Renal pelvis (tissue), 12 donors: Measurements from ENCODE around the gene CARMIL3. TPM values are rescaled to one million over a fixed set of nuclear protein-coding genes. Genes with fewer than 3 reads are reported as not detected.
"Not testable (repeated sequence)": the region's sequence is repeated elsewhere in the genome, so short reads cannot be mapped to it uniquely, and the experiment has no call there.

Source experiments
- DNase-seq: peaks from one replicate; pipeline ENCODE4 v3.0.0-alpha.2; 2013
- long read RNA-seq, 16 experiments: transcript quantifications; one replicate each; lab custom pipeline, GENCODE V29; 2026
- polyA plus RNA-seq, 3 donors: library from polyadenylated mRNA; unstranded; fragments of 120-200 nt; gene quantifications; one replicate each; pipeline ENCODE4 v1.2.1, GENCODE V29; 2013; ENCODE audit not compliant: insufficient read length in 3 of 3

CARMIL3 gene
- 1 to 10 TPM; 2.2 to 2.4 (median 2.4) TPM for polyA plus RNA-seq
- long read RNA-seq, donor 1, result 0 reads
- long read RNA-seq, donor 2, result 0 reads
- long read RNA-seq, donor 3, result 0 reads
- long read RNA-seq, donor 4, result 0 reads
- long read RNA-seq, donor 5, result 0 reads
- long read RNA-seq, donor 6, result 0 reads
- long read RNA-seq, donor 7, result 0 reads
- long read RNA-seq, donor 8, result 0 reads
- long read RNA-seq, donor 9, result 0 reads
- long read RNA-seq, donor 10, result 0 reads
- long read RNA-seq, donor 11, result 0 reads
- long read RNA-seq, donor 12, result 0 reads
- long read RNA-seq, donor 13, result 0 reads
- long read RNA-seq, donor 14, result 0 reads
- long read RNA-seq, donor 15, result 0 reads
- long read RNA-seq, donor 16, result 0 reads

- DNase-seq, result peak; percentile 57
These were observed at the start of gene CARMIL3 for GRCh38 chr14:24051789-24052655. Gene CARMIL3 (plus strand): TSS chr14:24052009. CDS start chr14:24052154, 145 bp downstream.

DNA sequence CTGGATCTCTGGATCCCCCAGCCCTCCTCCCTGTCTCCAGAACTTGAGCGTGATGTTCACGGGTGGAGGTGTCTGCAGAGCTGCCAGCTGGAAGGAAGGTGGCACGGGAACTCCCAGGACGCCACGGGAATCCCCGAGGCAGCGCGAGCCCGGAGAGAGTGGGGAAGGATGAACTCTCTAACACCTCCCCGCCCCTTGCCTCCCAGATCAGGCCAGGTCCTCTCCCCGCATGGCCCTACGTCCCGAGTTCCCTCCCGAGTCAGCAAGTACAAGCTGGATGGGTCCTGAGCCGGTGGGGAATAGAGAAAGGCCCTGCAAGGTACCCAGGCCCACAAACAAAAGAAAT, 45.4 kb upstream of the CARMIL3 start:
- not testable (repeated sequence) for DNase-seq

DNA sequence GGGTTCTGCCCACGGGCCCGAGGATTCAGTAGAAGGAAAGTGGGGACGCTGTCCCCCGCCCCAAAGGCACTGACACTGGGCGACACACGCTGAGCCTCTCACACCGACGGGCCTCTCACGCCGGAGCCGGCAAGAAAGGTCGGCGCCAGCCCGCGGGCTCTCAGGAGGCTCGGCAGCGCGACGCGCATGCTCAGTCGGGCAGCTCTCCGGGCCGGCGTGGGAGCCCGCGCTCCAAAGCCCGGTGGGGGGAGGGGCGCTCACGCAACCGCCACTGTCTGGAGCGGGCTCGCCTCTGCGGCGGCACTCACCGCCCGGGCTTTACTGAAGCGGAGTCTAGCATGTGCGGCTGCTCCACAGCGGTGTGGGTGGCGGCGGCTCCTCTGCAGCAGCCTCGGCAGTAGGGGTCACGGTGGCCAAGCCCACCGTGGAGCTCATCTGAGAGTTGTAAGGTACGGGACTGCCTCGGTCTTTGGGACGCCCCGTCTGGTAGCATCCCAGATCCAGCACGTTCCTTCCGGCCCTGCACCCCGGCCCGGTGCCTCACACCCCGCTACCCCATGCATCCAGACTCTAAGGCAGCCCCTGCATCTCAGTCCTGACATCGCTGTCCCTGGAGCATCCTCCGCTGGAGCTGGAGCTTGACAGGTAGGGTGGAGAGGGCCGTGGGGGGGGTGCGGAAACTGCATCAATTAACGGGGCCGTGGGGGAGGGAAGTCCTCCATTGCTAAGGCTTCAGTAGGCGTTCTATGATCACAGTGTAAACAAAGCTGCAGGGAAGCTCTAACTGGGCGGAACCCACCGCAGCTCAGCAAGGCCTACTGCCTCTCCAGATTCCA, 44.8 kb upstream of the CARMIL3 start:
- DNase-seq, result peak; percentile 42

DNA sequence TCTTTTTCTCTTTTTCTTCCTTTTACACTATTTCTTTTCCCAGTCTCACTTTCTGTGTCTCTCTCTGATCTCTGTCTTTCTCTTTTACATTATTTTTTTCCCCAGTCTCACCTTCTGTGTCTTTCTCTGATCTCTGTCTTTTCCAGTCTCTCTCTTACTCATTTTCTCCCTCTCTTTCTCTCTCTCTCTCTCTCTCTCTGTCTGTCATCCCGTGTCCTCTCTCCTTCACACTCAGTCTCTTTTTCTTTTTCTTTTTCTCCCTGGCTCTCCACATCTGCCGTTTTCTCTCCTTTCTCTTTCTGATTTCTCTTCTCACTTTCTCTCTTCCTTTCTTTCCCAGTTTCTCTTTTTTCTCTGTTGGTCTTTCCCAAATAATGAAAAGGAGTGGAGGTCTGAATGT, 40.8 kb upstream of the CARMIL3 start:
- no peak for DNase-seq

DNA sequence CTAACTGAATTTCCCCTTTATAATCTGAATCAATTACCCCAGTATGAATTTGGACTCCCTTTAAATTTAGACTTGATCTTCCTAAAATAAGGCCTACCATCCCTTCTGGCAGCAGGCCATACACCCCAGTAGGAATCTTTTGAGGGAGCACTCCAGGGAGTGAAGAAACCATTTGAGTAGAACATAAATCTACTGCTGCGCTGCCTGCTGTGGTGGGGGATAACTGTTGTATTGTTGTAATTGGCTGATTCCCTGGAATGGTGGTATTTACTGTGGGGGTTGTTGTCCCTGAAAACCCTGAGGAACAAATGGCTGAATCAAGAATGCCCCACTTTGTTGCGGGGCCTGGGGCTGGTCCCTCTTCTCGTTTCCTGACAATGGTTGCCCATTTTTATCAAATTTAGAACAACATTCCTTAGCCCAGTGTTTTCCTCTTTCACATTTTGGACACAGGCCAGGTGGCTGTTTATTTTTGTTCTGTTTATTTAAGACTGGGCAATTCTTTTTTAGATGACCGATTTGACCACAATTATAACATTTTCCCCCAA, 39.0 kb upstream of the CARMIL3 start:
- DNase-seq, result not testable (repeated sequence)

DNA sequence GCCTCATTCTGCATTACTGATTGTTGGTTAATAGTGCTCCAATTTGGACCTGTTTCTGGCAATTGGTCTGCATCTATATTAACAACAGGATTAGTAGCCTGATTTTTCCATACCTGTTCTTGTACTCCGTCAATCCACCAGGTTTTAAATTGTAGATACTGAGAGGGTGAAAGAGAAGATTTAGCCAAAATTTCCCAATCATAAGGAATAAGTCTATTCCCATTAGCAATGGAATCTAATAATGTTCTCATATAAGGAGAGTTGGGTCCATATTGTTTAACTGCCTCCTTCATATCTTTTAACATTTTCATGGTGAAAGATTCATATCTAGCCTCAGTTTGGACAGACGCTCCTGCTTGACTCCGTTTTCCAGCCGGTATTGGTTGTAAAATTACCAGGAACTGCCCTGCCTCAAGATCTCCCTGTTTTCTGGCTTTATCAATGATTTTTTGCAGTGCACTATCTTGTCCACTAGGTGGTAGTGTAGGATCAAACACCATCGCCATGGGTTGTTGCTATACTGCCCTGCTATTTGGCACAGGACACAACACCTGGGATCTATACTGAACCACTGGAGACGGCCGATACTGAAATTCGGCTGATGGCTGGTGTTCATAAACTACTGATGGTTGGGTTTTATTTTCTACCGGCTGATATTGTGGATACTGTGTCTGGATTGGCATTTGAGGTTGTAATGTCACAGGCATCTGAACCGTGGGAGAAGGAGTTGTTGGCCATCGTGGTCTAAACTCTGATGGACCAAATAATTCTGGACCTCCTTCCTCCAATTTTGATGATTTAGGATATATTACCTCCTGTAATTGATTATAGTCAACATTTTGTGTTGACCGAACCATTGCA, 37.9 kb upstream of the CARMIL3 start:
- peak; percentile 65 for DNase-seq

DNA sequence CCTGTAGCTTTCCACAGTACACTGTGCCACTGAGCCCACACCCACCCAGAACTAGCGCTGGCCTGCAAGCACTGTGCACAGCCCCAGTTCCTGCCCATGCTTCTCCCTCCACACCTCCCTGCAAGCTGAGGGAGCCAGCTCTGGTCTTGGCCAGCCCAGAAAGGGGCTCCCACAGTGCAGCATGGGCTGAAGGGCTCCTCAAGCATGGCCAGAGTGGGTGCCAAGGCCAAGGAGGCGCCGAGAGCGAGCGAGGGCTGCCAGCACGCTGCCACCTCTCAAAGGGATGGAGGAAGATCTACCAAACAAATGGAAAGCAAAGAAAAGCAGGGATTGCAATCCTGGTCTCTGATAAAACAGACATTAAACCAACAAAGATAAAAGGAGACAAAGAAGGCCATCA, 36.1 kb upstream of the CARMIL3 start:
- DNase-seq, result not testable (repeated sequence)

DNA sequence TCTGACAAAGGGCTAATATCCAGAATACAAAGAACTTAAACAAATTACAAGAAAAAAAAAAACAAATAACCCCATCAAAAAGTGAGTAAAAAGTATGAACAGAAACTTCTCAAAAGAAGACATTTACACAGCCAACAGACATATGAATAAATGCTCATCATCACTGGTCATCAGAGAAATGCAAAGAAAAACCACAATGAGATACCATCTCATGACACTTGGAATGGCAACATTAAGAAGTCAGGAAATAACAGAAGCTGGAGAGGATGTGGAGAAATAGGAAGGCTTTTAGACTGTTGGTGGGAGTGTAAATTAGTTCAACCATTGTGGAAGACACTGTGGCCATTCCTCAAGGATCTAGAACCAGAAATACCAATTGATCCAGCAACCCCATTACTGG, 32.8 kb upstream of the CARMIL3 start:
- not testable (repeated sequence) for DNase-seq

DNA sequence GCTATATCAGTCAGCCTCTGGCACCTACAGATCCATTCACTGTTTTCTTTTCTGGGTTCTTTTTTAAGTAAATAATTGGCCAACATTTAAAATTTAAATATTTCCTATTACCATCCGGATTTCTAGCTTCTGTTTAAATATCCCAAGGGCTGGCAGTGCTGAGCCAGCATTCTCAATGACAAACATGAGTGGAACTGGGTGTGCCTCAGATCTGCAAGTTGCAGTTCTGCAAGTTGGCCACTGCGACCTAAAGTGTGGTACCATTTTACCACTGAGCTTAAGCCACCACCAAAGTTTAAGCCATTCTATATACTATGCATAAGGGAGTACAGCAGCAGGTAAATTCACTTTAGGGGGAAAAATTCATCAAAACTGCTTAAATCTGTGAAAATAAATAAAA, 31.9 kb upstream of the CARMIL3 start:
- DNase-seq, result not testable (repeated sequence)

GRCh38 chr14:24020520-24020919, 31.3 kb upstream of the CARMIL3 start:
- not testable (repeated sequence) for DNase-seq

DNA sequence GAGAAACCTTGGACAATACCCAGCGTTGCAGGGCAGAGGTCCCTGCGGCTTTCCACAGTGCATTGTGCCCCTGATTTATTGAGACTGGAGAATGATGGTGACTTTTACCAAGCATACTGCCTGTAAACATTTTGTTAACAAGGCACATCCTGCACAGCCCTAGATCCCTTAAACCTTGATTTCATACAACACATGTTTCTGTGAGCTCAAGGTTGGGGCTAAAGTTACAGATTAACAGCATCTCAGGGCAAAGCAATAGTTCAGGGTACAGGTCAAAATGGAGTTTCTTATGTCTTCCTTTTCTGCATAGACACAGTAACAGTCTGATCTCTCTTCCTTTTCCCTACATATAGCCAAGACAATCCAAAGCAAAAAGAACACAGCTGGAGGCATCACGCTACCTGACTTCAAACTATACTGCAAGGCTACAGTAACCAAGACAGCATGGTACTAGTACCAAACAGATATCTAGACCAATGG, 26.8 kb upstream of the CARMIL3 start:
- not testable (repeated sequence) for DNase-seq

DNA sequence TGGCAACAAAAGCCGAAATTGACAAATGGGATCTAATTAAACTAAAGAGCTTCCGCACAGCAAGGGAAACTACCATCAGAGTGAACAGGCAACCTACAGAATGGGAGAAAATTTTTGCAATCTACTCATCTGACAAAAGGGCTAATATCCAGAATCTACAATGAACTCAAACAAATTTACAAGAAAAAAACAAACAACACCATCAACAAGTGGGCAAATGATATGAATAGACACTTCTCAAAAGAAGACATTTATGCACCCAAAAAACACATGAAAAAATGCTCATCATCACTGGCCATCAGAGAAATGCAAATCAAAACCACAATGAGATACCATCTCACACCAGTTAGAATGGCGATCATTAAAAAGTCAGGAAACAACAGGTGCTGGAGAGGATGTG, 22.1 kb upstream of the CARMIL3 start:
- DNase-seq, result not testable (repeated sequence)

DNA sequence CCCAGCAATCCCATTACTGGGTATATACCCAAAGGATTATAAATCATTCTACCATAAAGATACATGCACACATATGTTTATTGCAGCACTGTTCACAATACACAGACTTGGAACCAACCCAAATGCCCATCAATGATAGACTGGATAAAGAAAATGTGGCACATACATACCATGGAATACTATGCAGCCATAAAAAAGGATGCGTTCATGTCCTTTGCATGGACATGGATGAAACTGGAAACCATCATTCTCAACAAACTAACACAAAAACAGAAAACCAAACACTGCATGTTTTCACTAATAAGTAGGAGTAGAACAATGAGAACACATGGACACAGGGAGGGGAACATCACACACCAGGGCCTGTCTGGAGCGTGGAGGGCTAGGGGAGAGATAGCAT, 20.5 kb upstream of the CARMIL3 start:
- DNase-seq, result not testable (repeated sequence)

- no peak for DNase-seq
These were observed 18.9 kb upstream of the CARMIL3 start for GRCh38 chr14:24032727-24033418.

- not testable (repeated sequence) for DNase-seq
These were observed 16.0 kb upstream of the CARMIL3 start for GRCh38 chr14:24035769-24036168.

GRCh38 chr14:24036169-24036962, 15.4 kb upstream of the CARMIL3 start:
- DNase-seq, result peak; percentile 75

DNA sequence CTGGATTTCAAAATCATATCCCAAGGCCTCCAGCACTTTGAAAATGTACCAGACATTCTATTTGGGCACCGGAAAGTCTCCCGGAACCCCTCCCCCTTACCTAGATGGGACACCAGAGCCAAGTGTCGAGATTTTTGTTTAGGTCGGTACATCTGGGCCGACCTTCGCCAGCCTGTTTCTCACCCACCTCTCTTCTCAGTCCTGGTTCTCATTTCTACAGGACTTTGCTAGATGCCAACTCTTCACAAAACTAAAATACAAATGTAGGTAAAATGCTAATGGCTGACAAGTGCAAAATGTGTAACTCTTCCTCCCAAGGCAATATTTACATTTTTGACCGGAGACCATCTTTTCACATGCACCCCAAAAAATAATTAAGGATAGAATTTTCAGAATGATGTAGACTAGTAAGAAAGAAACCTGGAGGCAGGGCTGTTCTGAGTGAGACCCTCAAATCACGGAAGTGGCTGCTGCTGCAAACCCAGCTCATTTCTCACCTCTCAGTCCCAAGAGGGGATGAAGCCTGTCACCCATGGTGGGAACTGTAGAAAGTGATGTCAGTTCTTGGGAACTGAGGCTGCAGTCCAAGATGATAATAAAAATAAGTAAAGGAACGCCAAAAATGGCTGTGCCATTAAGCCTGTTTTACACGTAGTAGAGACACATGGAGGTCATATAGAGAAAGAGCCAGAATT, 14.7 kb upstream of the CARMIL3 start:
- not testable (repeated sequence) for DNase-seq

GRCh38 chr14:24037658-24038037, 14.2 kb upstream of the CARMIL3 start:
- no peak for DNase-seq

GRCh38 chr14:24038686-24039085, 13.1 kb upstream of the CARMIL3 start:
- no peak for DNase-seq
